ENCODE data around the gene CUEDC1.

GRCh38 chr17:57920916-57921703 is 34.1 kb downstream of the CUEDC1 start:
- TF ChIP-seq POLR2A (IDR thresholded peaks at IDR 0.05; ENCODE audit: low read depth, low read length): no peak
- TF ChIP-seq PAX5 (IDR thresholded peaks at IDR 0.05; ENCODE audit: insufficient read depth, low read length, severe bottlenecking): no peak
